Activated CD8-positive, alpha-beta T cell treated with anti-CD3 and anti-CD28 coated beads for 36 hours (primary cell): ENCODE data around the gene EEPD1. TPM values are rescaled to one million over a fixed set of nuclear protein-coding genes. Genes with fewer than 3 reads are reported as not detected.

ENCODE experiments used
- ATAC-seq: fragments of 200-7000 bp; cut with Tn5 transposase; one replicate; pipeline ENCODE4 v1.10.0; 2021; ENCODE audit warnings: mild to moderate bottlenecking, moderate library complexity
- CTCF ChIA-PET: fragments of 350-600 bp; sonication (Branson Sonifier 250); formaldehyde crosslinking; loops from one replicate; lab custom pipeline; 2021; ENCODE audit warnings: antibody characterized with exemption; lab: Charles Lee
- POLR2A ChIA-PET: fragments of 350-600 bp; sonication (Branson Sonifier 250); formaldehyde crosslinking; loops from one replicate; lab custom pipeline; 2021; ENCODE audit warnings: antibody characterized with exemption; lab: Charles Lee
- DNase-seq: peaks from one replicate; pipeline ENCODE4 v3.0.0-alpha.2; 2020
- H3K27ac Mint-ChIP-seq: one replicate; pipeline ENCODE4 v1.8.0; 2021; ENCODE audit warnings: mild to moderate bottlenecking, mixed read lengths
- H3K27me3 Mint-ChIP-seq: one replicate; pipeline ENCODE4 v1.8.0; 2021; ENCODE audit warnings: mixed read lengths
- H3K36me3 Mint-ChIP-seq: one replicate; pipeline ENCODE4 v1.8.0; 2021; ENCODE audit warnings: low read depth, mixed read lengths
- H3K4me1 Mint-ChIP-seq: one replicate; pipeline ENCODE4 v1.8.0; 2021; ENCODE audit warnings: low read depth, mixed read lengths
- H3K4me3 Mint-ChIP-seq: one replicate; pipeline ENCODE4 v1.8.0; 2021; ENCODE audit warnings: mild to moderate bottlenecking, moderate library complexity, mixed read lengths
- H3K9me3 Mint-ChIP-seq: one replicate; pipeline ENCODE4 v1.8.0; 2021; ENCODE audit warnings: mixed read lengths
- CTCF ChIP-seq: fragments of 200-600 bp; IDR thresholded peaks from one replicate; pipeline ENCODE4 v1.8.0; 2022; ENCODE audit warnings: antibody characterized with exemption, mild to moderate bottlenecking
- intact Hi-C: fragments of 100-400 bp; cut with micrococcal nuclease; formaldehyde crosslinking; loops from one replicate; pipeline ENCODE4 v1.10.0; 2022
- total RNA-seq, 2 experiments: library from RNA; stranded (reverse); gene quantifications; one replicate each; pipeline ENCODE4 v1.2.3, GENCODE V29; 2021

The EEPD1 gene
- total RNA-seq, 2 experiments from 2014 or later = 0.76 to 0.90 TPM

DNA sequence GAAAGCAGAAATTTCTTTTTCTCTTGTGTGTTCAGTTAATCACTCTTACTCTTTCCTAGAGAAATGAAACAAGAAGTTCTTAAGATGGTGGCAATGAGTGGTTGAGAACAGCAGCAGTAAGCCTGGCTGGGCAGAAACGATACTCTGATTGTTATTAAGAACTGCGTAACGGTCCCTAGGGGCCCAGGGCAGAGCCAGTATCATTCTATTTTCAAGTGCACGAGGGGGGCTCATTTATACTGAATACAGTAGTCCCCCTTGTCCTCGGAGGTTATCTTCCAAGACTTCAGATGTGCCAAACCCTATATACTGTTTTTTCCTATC is 64.9 kb downstream of the EEPD1 start:
- Mint-ChIP-seq H3K9me3 (no peaks in the 10 kb centered on the region), H3K36me3 (no peaks in the 10 kb centered on the region), H3K27ac (no peak overlapping the region), H3K4me3 (no peak overlapping the region), H3K4me1 (no peaks in the 10 kb centered on the region), H3K27me3 (no peaks in the 10 kb centered on the region)
- no peak for DNase-seq
- CTCF ChIA-PET = interaction anchor here (1.1 kb wide), 1 partner anchor 74 kb away, joined by 3 read pairs; no protein-coding TSS in a partner anchor
- intact Hi-C loops = no loop called here
- POLR2A ChIA-PET = no interaction called here
- ATAC-seq = no peak
- TF ChIP-seq CTCF = no peak

DNA sequence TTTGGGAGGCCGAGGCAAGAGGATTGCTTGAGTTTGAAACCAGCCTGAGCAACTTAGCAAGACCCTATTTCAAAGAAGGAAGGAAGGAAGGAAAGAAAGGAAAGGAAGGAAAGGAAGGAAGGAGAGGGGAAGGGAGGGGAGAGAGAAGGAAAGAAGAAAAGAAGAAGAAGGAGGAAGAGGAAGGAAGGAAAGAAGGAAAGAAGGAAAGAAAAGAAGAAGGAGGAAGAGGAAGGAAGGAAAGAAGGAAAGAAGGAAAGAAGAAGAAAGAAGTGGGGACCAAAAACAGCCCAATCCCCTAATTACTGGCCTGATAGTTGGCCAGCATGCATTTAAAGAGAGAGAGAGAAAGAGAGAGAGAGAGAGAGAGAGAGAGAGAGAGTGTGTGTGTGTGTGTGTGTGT is 66.4 kb downstream of the EEPD1 start:
- no peak overlapping the region for H3K4me3 Mint-ChIP-seq
- no peaks in the 10 kb centered on the region for H3K4me1 Mint-ChIP-seq
- intact Hi-C loops = no loop called here
- ChIA-PET CTCF (no interaction called here), POLR2A (no interaction called here)
- H3K27ac Mint-ChIP-seq = no peak overlapping the region
- no peaks in the 10 kb centered on the region for H3K9me3 Mint-ChIP-seq
- H3K36me3 Mint-ChIP-seq = no peaks in the 10 kb centered on the region
- ATAC-seq = no peak
- no peak for DNase-seq
- no peak for TF ChIP-seq CTCF
- H3K27me3 Mint-ChIP-seq = no peaks in the 10 kb centered on the region

DNA sequence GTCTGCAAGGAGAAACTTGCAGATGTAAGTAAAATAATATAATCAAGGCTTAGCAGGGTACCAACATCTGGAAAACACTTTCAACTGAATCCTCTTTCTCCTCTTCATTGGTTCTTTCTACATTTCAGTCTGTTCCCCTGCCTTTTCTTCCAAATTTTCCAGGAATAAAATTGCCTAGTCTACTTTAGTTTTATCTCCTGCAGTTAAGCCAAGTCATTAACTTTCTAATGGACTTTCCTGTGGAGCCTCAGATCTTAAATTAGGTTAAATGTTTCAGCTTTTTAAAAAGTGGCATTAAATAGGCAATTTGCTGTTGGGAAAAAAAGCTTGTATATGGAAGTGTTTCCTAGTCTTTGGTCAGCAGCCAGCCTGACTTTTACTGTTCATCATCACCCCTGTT is 70.8 kb downstream of the EEPD1 start:
- H3K36me3 Mint-ChIP-seq = no peaks in the 10 kb centered on the region
- intact Hi-C loops = no loop called here
- TF ChIP-seq CTCF = no peak
- H3K4me3 Mint-ChIP-seq = no peak overlapping the region
- DNase-seq (no peak), ATAC-seq (no peak)
- H3K27me3 Mint-ChIP-seq = no peaks in the 10 kb centered on the region
- H3K27ac Mint-ChIP-seq = no peak overlapping the region
- no peaks in the 10 kb centered on the region for H3K9me3 Mint-ChIP-seq
- POLR2A ChIA-PET = no interaction called here
- CTCF ChIA-PET = no interaction called here
- no peaks in the 10 kb centered on the region for H3K4me1 Mint-ChIP-seq

- H3K27me3 Mint-ChIP-seq = no peaks in the 10 kb centered on the region
- CTCF ChIA-PET = no interaction called here
- DNase-seq (no peak), ATAC-seq (no peak)
- H3K36me3 Mint-ChIP-seq = no peaks in the 10 kb centered on the region
- H3K27ac Mint-ChIP-seq = no peak overlapping the region
- no peak overlapping the region for H3K4me3 Mint-ChIP-seq
- H3K4me1 Mint-ChIP-seq = no peaks in the 10 kb centered on the region
- intact Hi-C loops = no loop called here
- no peaks in the 10 kb centered on the region for H3K9me3 Mint-ChIP-seq
- POLR2A ChIA-PET = no interaction called here
- TF ChIP-seq CTCF = no peak
Observed at GRCh38 chr7:36224934-36225858, 72.1 kb downstream of the EEPD1 start.

DNA sequence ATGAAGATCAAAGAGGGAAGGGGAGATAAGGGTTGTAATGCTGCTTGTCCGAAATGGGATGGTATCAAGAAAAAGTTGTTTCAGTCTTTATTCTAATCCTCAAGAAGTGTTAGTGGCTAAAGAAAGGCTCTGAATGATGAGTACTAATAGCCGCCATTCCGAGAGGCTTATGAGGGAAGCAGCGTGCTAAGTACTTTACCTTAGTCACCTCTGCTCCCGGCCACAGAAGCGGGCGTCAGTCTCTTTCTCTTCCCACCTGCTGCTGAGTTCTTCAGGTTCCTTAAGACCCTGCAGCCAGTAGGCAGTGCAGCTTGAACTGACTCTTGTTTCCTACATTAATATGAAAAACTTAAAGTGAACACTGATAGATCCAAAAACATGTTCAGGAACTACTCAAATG is 73.1 kb downstream of the EEPD1 start:
- no peaks in the 10 kb centered on the region for H3K4me1 Mint-ChIP-seq
- no peaks in the 10 kb centered on the region for H3K27me3 Mint-ChIP-seq
- ATAC-seq (no peak), DNase-seq (no peak)
- no peak overlapping the region for H3K27ac Mint-ChIP-seq
- POLR2A ChIA-PET = no interaction called here
- H3K4me3 Mint-ChIP-seq = no peak overlapping the region
- H3K36me3 Mint-ChIP-seq = no peaks in the 10 kb centered on the region
- TF ChIP-seq CTCF = no peak
- no peaks in the 10 kb centered on the region for H3K9me3 Mint-ChIP-seq
- CTCF ChIA-PET = no interaction called here
- intact Hi-C loops = no loop called here
